Measurements from ENCODE around the gene KIAA0232. TPM values are rescaled to one million over a fixed set of nuclear protein-coding genes. Genes with fewer than 3 reads are reported as not detected.

Gene KIAA0232
- total and polyA plus RNA-seq, 9 of the 15 experiments (the other 6 are each of a cell fraction or from before 2014, with no cell fraction given): 3.5 to 17.4 (median 13.0) TPM

DNA sequence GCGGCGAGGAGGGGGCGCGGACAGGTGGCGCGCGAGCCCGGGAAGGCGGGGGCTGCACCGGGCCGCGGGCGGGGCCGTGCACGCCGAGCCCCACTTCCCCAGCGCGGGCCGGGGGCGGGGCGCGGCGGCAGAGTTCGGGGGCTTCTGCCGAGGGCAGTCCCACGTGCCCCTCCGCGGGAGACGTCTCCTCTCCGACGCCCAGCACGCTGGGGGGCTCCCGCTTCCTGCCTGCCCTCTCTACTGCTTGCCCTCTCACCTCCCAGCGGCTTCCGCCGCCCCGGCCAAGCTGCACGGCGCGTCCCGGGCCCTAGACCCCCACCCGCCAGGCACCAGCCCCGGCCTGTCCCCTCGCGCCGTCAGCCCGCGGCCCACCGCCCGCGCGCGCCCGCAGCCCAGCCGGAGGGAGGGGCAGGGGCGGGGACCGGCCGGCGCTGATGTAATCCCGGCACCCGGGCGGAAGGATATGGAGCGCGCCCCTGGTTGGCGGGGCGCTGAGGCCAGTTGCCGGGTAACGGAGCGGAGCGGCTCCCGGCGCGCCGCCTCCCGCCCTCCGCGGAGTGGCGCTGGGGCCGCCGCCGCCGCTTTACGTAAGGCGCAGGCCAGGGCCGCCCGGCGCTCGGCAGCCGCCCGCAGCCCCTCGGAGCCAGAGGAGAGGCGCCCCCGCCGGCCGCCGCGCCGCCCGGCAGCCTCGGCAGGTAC lies at the start of gene KIAA0232 (continued):
- TF ChIP-seq, protein P1, sequence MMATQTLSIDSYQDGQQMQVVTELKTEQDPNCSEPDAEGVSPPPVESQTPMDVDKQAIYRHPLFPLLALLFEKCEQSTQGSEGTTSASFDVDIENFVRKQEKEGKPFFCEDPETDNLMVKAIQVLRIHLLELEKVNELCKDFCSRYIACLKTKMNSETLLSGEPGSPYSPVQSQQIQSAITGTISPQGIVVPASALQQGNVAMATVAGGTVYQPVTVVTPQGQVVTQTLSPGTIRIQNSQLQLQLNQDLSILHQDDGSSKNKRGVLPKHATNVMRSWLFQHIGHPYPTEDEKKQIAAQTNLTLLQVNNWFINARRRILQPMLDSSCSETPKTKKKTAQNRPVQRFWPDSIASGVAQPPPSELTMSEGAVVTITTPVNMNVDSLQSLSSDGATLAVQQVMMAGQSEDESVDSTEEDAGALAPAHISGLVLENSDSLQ (IDR thresholded peaks at IDR 0.05): no peak
- TF ChIP-seq, protein P2, sequence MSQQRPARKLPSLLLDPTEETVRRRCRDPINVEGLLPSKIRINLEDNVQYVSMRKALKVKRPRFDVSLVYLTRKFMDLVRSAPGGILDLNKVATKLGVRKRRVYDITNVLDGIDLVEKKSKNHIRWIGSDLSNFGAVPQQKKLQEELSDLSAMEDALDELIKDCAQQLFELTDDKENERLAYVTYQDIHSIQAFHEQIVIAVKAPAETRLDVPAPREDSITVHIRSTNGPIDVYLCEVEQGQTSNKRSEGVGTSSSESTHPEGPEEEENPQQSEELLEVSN (IDR thresholded peaks at IDR 0.05; ENCODE audit: borderline replicate concordance in 1 of 2, extremely low read depth in 1 of 2, insufficient read depth in 1 of 2, insufficient read length in 1 of 2, low read depth in 1 of 2, low read length in 1 of 2, poor library complexity in 1 of 2, severe bottlenecking in 1 of 2): peak; percentile 94 to 96
- TF ChIP-seq ZNF165 (CRISPR knock-in tag; IDR thresholded peaks at IDR 0.05; ENCODE audit: borderline replicate concordance) (no peak), ZC3H8 (IDR thresholded peaks at IDR 0.05) (no peak), XRCC5 (IDR thresholded peaks at IDR 0.05; ENCODE audit: low read depth, low read length) (no peak), ZNF764 (CRISPR knock-in tag; IDR thresholded peaks at IDR 0.05; ENCODE audit: low read depth) (no peak), POLR2G (IDR thresholded peaks at IDR 0.05; ENCODE audit: low read depth, low read length) (peak; percentile 86), CEBPB (tag; IDR thresholded peaks at IDR 0.05) (no peak), FOXK2 (conservative IDR thresholded peaks at IDR 0.05 in 1 of 2, IDR thresholded peaks at IDR 0.05 in 1 of 2; ENCODE audit: low read depth in 2 of 2) (no peak), ZBTB5 (IDR thresholded peaks at IDR 0.05) (no peak), HLTF (IDR thresholded peaks at IDR 0.05) (no peak), BCLAF1 (IDR thresholded peaks at IDR 0.05; ENCODE audit: borderline replicate concordance in 1 of 2, control insufficient read depth in 1 of 2, low read depth in 2 of 2, low read length in 1 of 2) (no peak)
- TF ChIP-seq, protein P3, sequence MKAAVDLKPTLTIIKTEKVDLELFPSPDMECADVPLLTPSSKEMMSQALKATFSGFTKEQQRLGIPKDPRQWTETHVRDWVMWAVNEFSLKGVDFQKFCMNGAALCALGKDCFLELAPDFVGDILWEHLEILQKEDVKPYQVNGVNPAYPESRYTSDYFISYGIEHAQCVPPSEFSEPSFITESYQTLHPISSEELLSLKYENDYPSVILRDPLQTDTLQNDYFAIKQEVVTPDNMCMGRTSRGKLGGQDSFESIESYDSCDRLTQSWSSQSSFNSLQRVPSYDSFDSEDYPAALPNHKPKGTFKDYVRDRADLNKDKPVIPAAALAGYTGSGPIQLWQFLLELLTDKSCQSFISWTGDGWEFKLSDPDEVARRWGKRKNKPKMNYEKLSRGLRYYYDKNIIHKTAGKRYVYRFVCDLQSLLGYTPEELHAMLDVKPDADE (conservative IDR thresholded peaks at IDR 0.05; ENCODE audit: control insufficient read depth, low read depth, low read length): peak; percentile 49; the same call in 1 of the 2 replicates

Measured in K562 (cell line).